Kidney (tissue), 14 donors: ENCODE measurements around the gene C16orf74. TPM values are rescaled to one million over a fixed set of nuclear protein-coding genes. Genes with fewer than 3 reads are reported as not detected.

Experiments used
- DNase-seq, 5 donors: peaks; one replicate each; pipeline ENCODE4 v3.0.0-alpha.2; 2013 to 2020
- FAIRE-seq: peaks from 2 replicates; lab custom pipeline; 2012; peaks lifted over from hg19 to GRCh38; lab: Jason Lieb, UNC
- H3K27ac ChIP-seq, 2 donors: one replicate each; pipeline ENCODE4 v1.7.0; 2013; ENCODE audit warnings: low read depth in 2 of 2, low read length in 2 of 2, inconsistent platforms in 1 of 2
- H3K27me3 ChIP-seq: one replicate; pipeline ENCODE4 v1.7.1; 2013; ENCODE audit warnings: low read length, inconsistent platforms; ENCODE audit not compliant: control insufficient read depth, insufficient read depth
- H3K36me3 ChIP-seq, 3 donors: one replicate each; pipeline versions ENCODE4 v1.7.0 to v1.7.1; 2013; ENCODE audit warnings: low read length in 3 of 3, control low read depth in 1 of 3, inconsistent platforms in 1 of 3; ENCODE audit not compliant: insufficient read depth in 3 of 3, control insufficient read depth in 2 of 3
- H3K4me1 ChIP-seq, 3 donors: one replicate each; pipeline versions ENCODE4 v1.7.0 to v1.7.1; 2013; ENCODE audit warnings: low read length in 3 of 3, inconsistent platforms in 1 of 3, low read depth in 1 of 3; ENCODE audit not compliant: control insufficient read depth in 2 of 3, insufficient read depth in 2 of 3
- H3K4me3 ChIP-seq, 3 donors: one replicate each; pipeline versions ENCODE4 v1.7.0 to v1.8.1; 2013; ENCODE audit warnings: low read length in 3 of 3, control low read depth in 1 of 3, inconsistent platforms in 1 of 3
- H3K9ac ChIP-seq, 3 donors: one replicate each; pipeline versions ENCODE4 v1.7.0 to v1.7.1; 2013; ENCODE audit warnings: low read length in 3 of 3, control low read depth in 1 of 3, inconsistent platforms in 1 of 3
- H3K9me3 ChIP-seq, 3 donors: one replicate each; pipeline versions ENCODE4 v1.7.0 to v1.7.1; 2013; ENCODE audit warnings: low read length in 3 of 3, control low read depth in 1 of 3, inconsistent platforms in 1 of 3; ENCODE audit not compliant: control insufficient read depth in 2 of 3, insufficient read depth in 1 of 3
- CTCF ChIP-seq: IDR thresholded peaks from 3 replicates; pipeline ENCODE4 v1.5.1; 2012; ENCODE audit warnings: mild to moderate bottlenecking, moderate library complexity, borderline replicate concordance; ENCODE audit not compliant: insufficient read depth; ENCODE audit errors: extremely low read depth
- intact Hi-C: fragments of 100-400 bp; cut with DNase I; formaldehyde crosslinking; loops from one replicate; pipeline ENCODE4 v1.11.1; 2022
- polyA plus RNA-seq: library from polyadenylated mRNA; stranded (reverse); fragments of 350-450 nt; fragmentation: Illumina TruSeq; extraction: RNeasy Lipid Tissue Mini Kit (QIAGEN cat#74804); gene quantifications from one replicate; pipeline ENCODE4 v1.2.3, GENCODE V29; 2014; ENCODE audit warnings: low read depth, low replicate concordance; ENCODE audit not compliant: insufficient read depth
- total RNA-seq: library from RNA; stranded (reverse); fragmentation: NEBNext Ultra II Directional; extraction: Animal tissue kit (Norgen Biotek cat#: 25700); gene quantifications from one replicate; pipeline ENCODE4 v1.2.1, GENCODE V29; 2021
- donor health status: control.
- donor health status: control.
- donor health status: control.
- donor health status: control.
- donor health status: control.
- donor health status: DM: yes; HTN: yes; CAD: no.
- donor health status: Normal renal cell carcinoma (clear cell type).

Gene C16orf74
- total and polyA plus RNA-seq, 2 donors from 2014 or later: 3.5 to 4.6 TPM

- Histone ChIP-seq H3K4me3 (no peak overlapping the region), H3K9me3 (no peaks in the 10 kb centered on the region), H3K27me3 (no peaks in the 10 kb centered on the region), H3K4me1 (no peaks in the 10 kb centered on the region), H3K36me3 (no peaks in the 10 kb centered on the region), H3K9ac (no peak overlapping the region), H3K27ac (no peak overlapping the region)
- DNase-seq (no peak), FAIRE-seq (no peak)
- intact Hi-C loops: no loop called here
- no peak for TF ChIP-seq CTCF
These were observed 17.6 kb downstream of the C16orf74 start for GRCh38 chr16:85733155-85733838.

- Histone ChIP-seq H3K9me3 (no peaks in the 10 kb centered on the region), H3K27me3 (no peaks in the 10 kb centered on the region), H3K4me3 (no peak overlapping the region), H3K27ac (no peak overlapping the region), H3K36me3 (no peaks in the 10 kb centered on the region), H3K4me1 (no peaks in the 10 kb centered on the region), H3K9ac (no peak overlapping the region)
- TF ChIP-seq CTCF: no peak
- DNase-seq (no peak), FAIRE-seq (no peak)
- intact Hi-C loops: no loop called here
These were observed 19.7 kb downstream of the C16orf74 start for GRCh38 chr16:85731179-85731578.

DNA sequence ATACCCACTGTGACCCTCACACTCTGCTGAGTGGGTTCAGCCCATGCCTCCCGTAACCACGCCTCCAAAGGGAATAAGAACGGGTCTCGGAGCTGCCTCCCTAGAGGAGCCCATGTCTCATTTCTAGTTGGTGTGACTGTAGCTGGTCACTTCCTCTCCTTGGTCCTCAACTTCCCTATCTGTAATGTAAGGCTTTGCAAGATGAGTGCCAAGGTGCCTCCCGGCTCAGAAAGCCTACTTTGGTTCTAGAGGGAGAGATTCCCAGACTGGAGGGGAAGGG, 20.8 kb downstream of the C16orf74 start:
- Histone ChIP-seq H3K9ac (no peak overlapping the region), H3K4me1 (no peaks in the 10 kb centered on the region), H3K36me3 (no peaks in the 10 kb centered on the region), H3K9me3 (no peaks in the 10 kb centered on the region), H3K4me3 (no peak overlapping the region), H3K27me3 (no peaks in the 10 kb centered on the region), H3K27ac (no peak overlapping the region)
- no peak for FAIRE-seq
- no peak for TF ChIP-seq CTCF
- intact Hi-C loops: no loop called here
- no peak for DNase-seq
